Adrenal gland (tissue), 12 donors: ENCODE results near the gene GLIS2. TPM values are rescaled to one million over a fixed set of nuclear protein-coding genes. Genes with fewer than 3 reads are reported as not detected.

Experiments
- DNase-seq, 7 donors: peaks; one replicate each; pipeline ENCODE4 v3.0.0-alpha.2; 2019 to 2020
- H3K27ac ChIP-seq, 5 donors: fragments of 200-600 bp; sonication (generic) in 4 of 5; 1 replicate in 3 of 5; 2 replicates in 2 of 5; pipeline versions ENCODE4 v1.5.1 to v1.8.0; 2016 to 2020; ENCODE audit warnings: mild to moderate bottlenecking in 1 of 5
- H3K27me3 ChIP-seq: fragments of 200-600 bp; 2 replicates; pipeline ENCODE4 v1.8.0; 2021
- H3K36me3 ChIP-seq, 2 donors: fragments of 200-600 bp; replicated peaks in 1 of 2; 1 replicate in 1 of 2; 2 replicates in 1 of 2; pipeline versions ENCODE4 v1.5.1 to v1.8.0; 2018 to 2022
- H3K4me1 ChIP-seq, 2 donors: fragments of 200-600 bp; replicated peaks in 1 of 2; 1 replicate in 1 of 2; 2 replicates in 1 of 2; pipeline versions ENCODE4 v1.5.1 to v1.8.0; 2018 to 2021
- H3K4me3 ChIP-seq, 4 donors: fragments of 200-600 bp; sonication (generic) in 3 of 4; one replicate each; pipeline ENCODE4 v1.5.1; 2016 to 2018
- H3K9me3 ChIP-seq, 3 donors: fragments of 200-600 bp; sonication (generic) in 1 of 3; replicated peaks in 1 of 3; 1 replicate in 2 of 3; 2 replicates in 1 of 3; pipeline versions ENCODE4 v1.5.1 to v1.8.0; 2016 to 2021
- CTCF ChIP-seq, 6 experiments: fragments of 450-650 bp in 4 of 6; fragments of 200-600 bp in 2 of 6; sonication (generic) in 1 of 6; IDR thresholded peaks; 1 replicate in 5 of 6; 2 replicates in 1 of 6; pipeline versions ENCODE4 v1.5.1 to v1.8.0; 2016 to 2021; ENCODE audit warnings: antibody characterized with exemption in 6 of 6, mild to moderate bottlenecking in 2 of 6, moderate library complexity in 1 of 6
- POLR2A ChIP-seq, 2 donors: fragments of 450-650 bp; IDR thresholded peaks; one replicate each; pipeline ENCODE4 v1.6.1; 2017; ENCODE audit warnings: antibody characterized with exemption in 2 of 2, mild to moderate bottlenecking in 2 of 2, moderate library complexity in 1 of 2
- WGBS, 4 donors: extraction: QIAGEN DNeasy Blood & Tissue Kit in 2 of 4; methylation state at CpG; one replicate each; pipeline versions ENCODE4 v1.1.5 to v1.1.7; 2013 to 2017; 5-methylcytosine and 5-hydroxymethylcytosine counted together
- intact Hi-C, 2 donors: fragments of 100-400 bp; cut with DNase I; formaldehyde crosslinking; loops; one replicate each; pipeline versions ENCODE4 v1.14.1 to v1.15.0; 2022 to 2023
- polyA plus RNA-seq, 3 donors: library from polyadenylated mRNA; stranded (reverse); fragments of 200-250 nt in 2 of 3; fragments of 350-450 nt in 1 of 3; fragmentation: Illumina TruSeq in 1 of 3; extraction: RNeasy Lipid Tissue Mini Kit (QIAGEN cat#74804) in 1 of 3; gene quantifications; one replicate each; pipeline ENCODE4 v1.2.3, GENCODE V29; 2013 to 2014
- total RNA-seq, 9 donors: library from RNA; depleted of rRNA in 4 of 9; stranded (reverse); fragments of >200 nt in 4 of 9; fragments of 120-200 nt in 1 of 9; fragmentation: NEBNext Ultra II Directional in 1 of 9; extraction: Animal tissue kit (Norgen Biotek cat#: 25700) in 1 of 9; gene quantifications; one replicate each; pipeline versions ENCODE4 v1.1.0 to v1.2.4, GENCODE V29; 2013 to 2023
- donor health status: healthy with polysubstance abuse.
- donor health status: Bipolar disorder and iron deficiency.
- donor health status: DM: yes; HTN: yes; CAD: no.
- donor health status: DM: no; HTN: no; CAD: no.
- donor health status: DM: no; HTN: no; CAD: no.
- donor health status: DM: yes; HTN: yes; CAD: no.

Gene GLIS2
- total and polyA plus RNA-seq, 12 donors = 2.0 to 36.2 (median 17.0) TPM

GRCh38 chr16:4328782-4329775, 13.2 kb downstream of the GLIS2 start:
- peaks cover 36 to 52% of the 10 kb centered on the region in 2 donors for H3K4me1 ChIP-seq
- DNase-seq = peak in 6 of 7 donors; percentile 57 to 78 (median 70)

GRCh38 chr16:4330277-4330874, 14.5 kb downstream of the GLIS2 start:
- intact Hi-C loops = loop anchor here (5.0 to 10.0 kb wide), 2 partner anchors 43 to 126 kb away; no protein-coding TSS in a partner anchor
- peak; percentile 77 to 91 (median 84) for DNase-seq
- no peak overlapping the region for H3K27ac ChIP-seq

More at GRCh38 chr16:4328782-4329775, 13.2 kb downstream of the GLIS2 start:
- Histone ChIP-seq H3K27me3 (no peaks in the 10 kb centered on the region), H3K36me3 (peaks cover 0 to 10% of the 10 kb centered on the region in 2 donors), H3K4me3 (peak overlapping the region in 1 of 4 donors; percentile 63), H3K27ac (peak overlapping the region in 4 of 5 donors; percentile 43 to 93 (median 84)), H3K9me3 (no peaks in the 10 kb centered on the region)
- 32 to 43% (median 36%) methylated on average over 6 to 17 of the region's 17 CpGs for WGBS, 4 donors
- intact Hi-C loops = loop anchor here in 1 of 2 donors (5.0 kb wide), 1 partner anchor 52 kb away; no protein-coding TSS in a partner anchor
- TF ChIP-seq POLR2A (IDR thresholded peaks at IDR 0.05) (no peak), CTCF (IDR thresholded peaks at IDR 0.05) (no peak)

GRCh38 chr16:4332083-4332482, 16.2 kb downstream of the GLIS2 start:
- intact Hi-C loops = loop anchor here (5.0 to 10.0 kb wide), 2 partner anchors 45 to 127 kb away; no protein-coding TSS in a partner anchor
- H3K4me3 ChIP-seq = no peak overlapping the region
- no peaks in the 10 kb centered on the region for H3K27me3 ChIP-seq
- no peaks in the 10 kb centered on the region for H3K9me3 ChIP-seq
- peaks cover 22 to 34% of the 10 kb centered on the region in 2 donors for H3K4me1 ChIP-seq
- TF ChIP-seq POLR2A (IDR thresholded peaks at IDR 0.05) (no peak), CTCF (IDR thresholded peaks at IDR 0.05) (no peak)
- DNase-seq = no peak
- H3K27ac ChIP-seq = no peak overlapping the region
- peaks cover 0 to 38% of the 10 kb centered on the region in 2 donors for H3K36me3 ChIP-seq
- WGBS, 4 donors = 78 to 89% (median 85%) methylated on average over 2 to 14 of the region's 14 CpGs

More at GRCh38 chr16:4330277-4330874, 14.5 kb downstream of the GLIS2 start:
- H3K4me3 ChIP-seq = no peak overlapping the region
- TF ChIP-seq CTCF (IDR thresholded peaks at IDR 0.05) (peak; percentile 87 to 98 (median 96)), POLR2A (IDR thresholded peaks at IDR 0.05) (no peak)
- WGBS, 4 donors = 41 to 60% (median 46%) methylated on average over 6 to 14 of the region's 14 CpGs
- H3K36me3 ChIP-seq = peaks cover 0 to 21% of the 10 kb centered on the region in 2 donors
- H3K27me3 ChIP-seq = no peaks in the 10 kb centered on the region
- no peaks in the 10 kb centered on the region for H3K9me3 ChIP-seq
- H3K4me1 ChIP-seq = peaks cover 23 to 39% of the 10 kb centered on the region in 2 donors
